ENCODE results near the gene TMEM165. TPM values are rescaled to one million over a fixed set of nuclear protein-coding genes. Genes with fewer than 3 reads are reported as not detected.

Gene TMEM165
- total and polyA plus RNA-seq, 2 of the 4 experiments (the other 2 are of a cell fraction), result 49.6 to 83.0 TPM

DNA sequence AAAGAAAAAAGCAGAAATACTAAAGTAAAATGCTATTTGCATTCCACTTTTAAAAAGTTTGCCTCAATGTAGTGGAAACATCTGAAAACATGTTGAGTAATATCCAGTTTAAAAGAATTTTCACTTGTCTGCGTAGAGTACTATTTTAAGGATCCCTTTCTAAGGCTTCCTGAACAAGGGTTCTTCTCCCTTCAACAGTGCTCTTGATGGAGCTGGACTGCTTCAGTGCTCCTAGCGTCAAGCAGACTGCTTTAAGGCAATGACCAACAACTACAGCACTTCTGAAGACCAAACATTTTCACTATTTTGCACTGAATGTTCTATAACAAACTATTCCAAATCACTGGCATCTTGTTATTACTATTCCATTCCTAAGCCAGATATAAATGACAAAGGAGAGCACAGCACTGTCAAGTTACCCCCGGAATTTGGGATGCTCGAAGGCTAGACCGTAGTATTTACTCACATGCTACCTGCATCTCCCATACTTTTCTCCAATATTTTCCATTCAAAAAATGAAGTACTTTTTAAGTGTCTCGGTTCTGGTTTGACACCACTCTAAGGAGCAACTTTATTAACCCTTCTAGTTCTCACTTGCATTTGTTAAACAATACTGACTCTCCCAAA lies 36.1 kb downstream of the TMEM165 start:
- H4K5ac ChIP-seq (ENCODE audit: low read depth, low read length), result no peak overlapping the region
- no peak overlapping the region for H2BK15ac ChIP-seq (ENCODE audit: low read depth, low read length)
- no peak overlapping the region for H3K4ac ChIP-seq (ENCODE audit: low read depth, low read length)
- peaks cover 3% of the 10 kb centered on the region; the same call in 1 of the 2 replicates for H3K4me1 ChIP-seq (ENCODE audit: control insufficient read depth, insufficient read depth, low read length)
- no peak overlapping the region for H3K56ac ChIP-seq (ENCODE audit: extremely low read depth, insufficient read depth, low read length)
- in situ Hi-C loops (cut with MboI; ENCODE audit: low sequenced_read_pairs) (no loop called here), intact Hi-C loops (cut with micrococcal nuclease) (no loop called here), dilution Hi-C loops (cut with HindIII; ENCODE audit: low sequenced_read_pairs, unreplicated experiment) (no loop called here)
- no peak overlapping the region; the same call in 1 of the 2 replicates for H3K14ac ChIP-seq (replicated peaks; ENCODE audit: low read depth, low read length)
- peaks cover 32% of the 10 kb centered on the region for H3K36me3 ChIP-seq (ENCODE audit: control insufficient read depth, insufficient read depth, low read length)
- no peak overlapping the region for H4K8ac ChIP-seq (ENCODE audit: low read depth in 2 of 2, low read length in 2 of 2)
- ATAC-seq (ENCODE audit: low read depth) (no peak), DNase-seq (no peak)
- H3K9me1 ChIP-seq (ENCODE audit: insufficient read depth, low read length), result peaks cover 3% of the 10 kb centered on the region; the same call in 1 of the 2 replicates
- POLR2A ChIA-PET (ENCODE audit: unreplicated experiment), result no interaction called here
- CTCF ChIA-PET, result interaction anchor here (0.8 kb wide), 1 partner anchor 118 kb away, joined by 8 read pairs; no protein-coding TSS in a partner anchor
- H3K4me2 ChIP-seq (ENCODE audit: low read depth, low read length), result no peak overlapping the region
- no peaks in the 10 kb centered on the region for H3K9me3 ChIP-seq (ENCODE audit: control insufficient read depth, insufficient read depth, low read length)
- BruUV-seq (replicated peaks), result no TSS peak
- no peak overlapping the region for H3K27ac ChIP-seq (ENCODE audit: insufficient read depth, low read length)
- H2BK20ac ChIP-seq (ENCODE audit: low read depth, low read length), result no peak overlapping the region
- peaks cover 7 to 26% of the 10 kb centered on the region in 2 experiments; a peak in 3 of 4 replicates for H3K79me1 ChIP-seq (ENCODE audit: low read depth in 1 of 2, low read length in 2 of 2)
- H3K4me3 ChIP-seq (ENCODE audit: insufficient read depth, low read depth, low read length), result no peak overlapping the region
- no peak overlapping the region for H2AK5ac ChIP-seq (ENCODE audit: low read depth, low read length)
- H3K27me3 ChIP-seq (ENCODE audit: control insufficient read depth, insufficient read depth, low read length), result no peaks in the 10 kb centered on the region
- no peak overlapping the region for H2AK9ac ChIP-seq (replicated peaks; ENCODE audit: low read depth, low read length, poor library complexity)
- H2AFZ ChIP-seq (replicated peaks; ENCODE audit: low read length, poor library complexity), result no peak overlapping the region
- no peak overlapping the region for H2BK120ac ChIP-seq (ENCODE audit: low read depth, low read length)
- no peak overlapping the region for H4K91ac ChIP-seq (ENCODE audit: insufficient read depth, low read depth, low read length)
- TF ChIP-seq BHLHE40 (IDR thresholded peaks at IDR 0.05; ENCODE audit: low read depth, low read length) (no peak), FOS (IDR thresholded peaks at IDR 0.05; ENCODE audit: low read depth, low read length) (no peak), CEBPB (IDR thresholded peaks at IDR 0.05; ENCODE audit: low read depth, low read length) (no peak), MAZ (IDR thresholded peaks at IDR 0.05; ENCODE audit: borderline replicate concordance, low read depth, low read length) (no peak), RFX5 (IDR thresholded peaks at IDR 0.05; ENCODE audit: low read depth, low read length) (no peak), NFE2L2 (IDR thresholded peaks at IDR 0.05; ENCODE audit: low read depth, low read length) (no peak), MAFK (IDR thresholded peaks at IDR 0.05; ENCODE audit: low read depth, low read length) (no peak), CHD1 (IDR thresholded peaks at IDR 0.05; ENCODE audit: low read depth, low read length) (no peak), RCOR1 (IDR thresholded peaks at IDR 0.05; ENCODE audit: insufficient replicate concordance, low read length) (no peak), MXI1 (IDR thresholded peaks at IDR 0.05; ENCODE audit: borderline replicate concordance, low read depth, low read length) (no peak)
- TF ChIP-seq, protein P1, sequence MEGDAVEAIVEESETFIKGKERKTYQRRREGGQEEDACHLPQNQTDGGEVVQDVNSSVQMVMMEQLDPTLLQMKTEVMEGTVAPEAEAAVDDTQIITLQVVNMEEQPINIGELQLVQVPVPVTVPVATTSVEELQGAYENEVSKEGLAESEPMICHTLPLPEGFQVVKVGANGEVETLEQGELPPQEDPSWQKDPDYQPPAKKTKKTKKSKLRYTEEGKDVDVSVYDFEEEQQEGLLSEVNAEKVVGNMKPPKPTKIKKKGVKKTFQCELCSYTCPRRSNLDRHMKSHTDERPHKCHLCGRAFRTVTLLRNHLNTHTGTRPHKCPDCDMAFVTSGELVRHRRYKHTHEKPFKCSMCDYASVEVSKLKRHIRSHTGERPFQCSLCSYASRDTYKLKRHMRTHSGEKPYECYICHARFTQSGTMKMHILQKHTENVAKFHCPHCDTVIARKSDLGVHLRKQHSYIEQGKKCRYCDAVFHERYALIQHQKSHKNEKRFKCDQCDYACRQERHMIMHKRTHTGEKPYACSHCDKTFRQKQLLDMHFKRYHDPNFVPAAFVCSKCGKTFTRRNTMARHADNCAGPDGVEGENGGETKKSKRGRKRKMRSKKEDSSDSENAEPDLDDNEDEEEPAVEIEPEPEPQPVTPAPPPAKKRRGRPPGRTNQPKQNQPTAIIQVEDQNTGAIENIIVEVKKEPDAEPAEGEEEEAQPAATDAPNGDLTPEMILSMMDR (conservative IDR thresholded peaks at IDR 0.05; ENCODE audit: low read depth, low read length), result no peak
- H4K20me1 ChIP-seq (ENCODE audit: insufficient read depth, low read length), result peaks cover 2% of the 10 kb centered on the region; the same call in 1 of the 2 replicates
- WGBS, 2 experiments (ENCODE audit: extremely low coverage in 2 of 2, insufficient read length in 1 of 2), result 85% methylated on average over 3 of the region's 6 CpGs; no CpG with 5 or more reads in 1 of the 2 experiments
- no peak overlapping the region for H3K23ac ChIP-seq (ENCODE audit: low read depth, low read length)
- no peak overlapping the region for H3K18ac ChIP-seq (ENCODE audit: low read depth, low read length)
- H3K9ac ChIP-seq (ENCODE audit: low read depth, low read length), result no peak overlapping the region
- H2BK5ac ChIP-seq (ENCODE audit: low read depth, low read length, poor library complexity, severe bottlenecking), result no peak overlapping the region
